Smooth muscle cell (in vitro differentiated cells): ENCODE measurements around the gene ABR. TPM values are rescaled to one million over a fixed set of nuclear protein-coding genes. Genes with fewer than 3 reads are reported as not detected.

Source experiments
- DNase-seq: peaks from one replicate; lab custom pipeline; 2025; ENCODE audit not compliant: unreplicated experiment; lab: John Stamatoyannopoulos, UW
- H2AFZ ChIP-seq: fragments of 200-600 bp; sonication (generic); 2 replicates; pipeline ENCODE4 v1.6.0; 2016; ENCODE audit warnings: antibody characterized with exemption, low read depth, mild to moderate bottlenecking
- H3F3A ChIP-seq: fragments of 200-600 bp; sonication (generic); 2 replicates; pipeline ENCODE4 v1.6.0; 2017; ENCODE audit warnings: antibody characterized with exemption, low read depth
- H3K27ac ChIP-seq: fragments of 200-600 bp; sonication (generic); 2 replicates; pipeline ENCODE4 v1.5.1; 2016; ENCODE audit warnings: low read depth, mild to moderate bottlenecking
- H3K27me3 ChIP-seq: fragments of 200-600 bp; sonication (generic); 2 replicates; pipeline ENCODE4 v1.6.1; 2016; ENCODE audit warnings: low read depth, mild to moderate bottlenecking
- H3K36me3 ChIP-seq: fragments of 200-600 bp; sonication (generic); 2 replicates; pipeline ENCODE4 v1.5.1; 2016; ENCODE audit warnings: low read depth
- H3K4me1 ChIP-seq: fragments of 200-600 bp; sonication (generic); 2 replicates; pipeline ENCODE4 v1.5.1; 2016; ENCODE audit warnings: low read depth
- H3K4me2 ChIP-seq: fragments of 200-600 bp; sonication (generic); 2 replicates; pipeline ENCODE4 v1.6.0; 2016; ENCODE audit warnings: mild to moderate bottlenecking
- H3K4me3 ChIP-seq: fragments of 200-600 bp; sonication (generic); 2 replicates; pipeline ENCODE4 v1.5.1; 2016; ENCODE audit warnings: mild to moderate bottlenecking
- H3K79me2 ChIP-seq: fragments of 200-600 bp; sonication (generic); 2 replicates; pipeline ENCODE4 v1.6.0; 2016; ENCODE audit warnings: low read depth, mild to moderate bottlenecking
- H3K9ac ChIP-seq: fragments of 200-600 bp; sonication (generic); 2 replicates; pipeline ENCODE4 v1.6.0; 2016; ENCODE audit warnings: low read depth
- H3K9me3 ChIP-seq: fragments of 200-600 bp; sonication (generic); replicated peaks from 2 replicates; pipeline ENCODE4 v1.5.1; 2016; ENCODE audit warnings: low read depth
- H4K20me1 ChIP-seq: fragments of 200-600 bp; sonication (generic); 2 replicates; pipeline ENCODE4 v1.6.0; 2016; ENCODE audit warnings: low read depth
- CTCF ChIP-seq: fragments of 200-600 bp; sonication (generic); IDR thresholded peaks from 2 replicates; pipeline ENCODE4 v1.5.1; 2017; ENCODE audit warnings: borderline replicate concordance, mild to moderate bottlenecking, antibody characterized with exemption; ENCODE audit not compliant: insufficient read depth, poor library complexity, severe bottlenecking
- WGBS: methylation state at CpG from one replicate; pipeline ENCODE4 v1.1.7; 2016; ENCODE audit warnings: low lambda C conversion rate; 5-methylcytosine and 5-hydroxymethylcytosine counted together
- polyA plus RNA-seq: library from polyadenylated mRNA; unstranded; fragments of >200 nt; fragmentation: Nextera tagmentation; extraction: Ambion mirVana; gene quantifications from 2 replicates; pipeline ENCODE4 v1.2.1, GENCODE V29; 2016
- total RNA-seq: library from RNA; depleted of rRNA; stranded (reverse); fragments of >200 nt; gene quantifications from 2 replicates; pipeline ENCODE4 v1.2.3, GENCODE V29; 2014

Gene ABR
- total and polyA plus RNA-seq, 2 experiments from 2014 or later: 16.1 to 29.1 TPM

- no peak overlapping the region for H3K27ac ChIP-seq
- H3K4me2 ChIP-seq: no peak overlapping the region
- 92% methylated on average over 12 of the region's 12 CpGs for WGBS
- no peaks in the 10 kb centered on the region for H4K20me1 ChIP-seq
- H3K27me3 ChIP-seq: peaks cover 15% of the 10 kb centered on the region
- no peak overlapping the region for H3K4me3 ChIP-seq
- no peaks in the 10 kb centered on the region for H3K36me3 ChIP-seq
- H2AFZ ChIP-seq: no peak overlapping the region
- no peak for TF ChIP-seq CTCF
- peaks cover 12% of the 10 kb centered on the region for H3K4me1 ChIP-seq
- H3K9me3 ChIP-seq: no peaks in the 10 kb centered on the region
- H3K79me2 ChIP-seq: no peaks in the 10 kb centered on the region
- DNase-seq: no peak
- no peaks in the 10 kb centered on the region for H3F3A ChIP-seq
- H3K9ac ChIP-seq: no peak overlapping the region
Measured at GRCh38 chr17:1217089-1217385, 37.3 kb upstream of the ABR start.

GRCh38 chr17:1216217-1217088 lies 36.7 kb upstream of the ABR start:
- Histone ChIP-seq H3K9ac (no peak overlapping the region), H2AFZ (no peak overlapping the region), H3K36me3 (no peaks in the 10 kb centered on the region), H3K4me3 (no peak overlapping the region), H4K20me1 (no peaks in the 10 kb centered on the region), H3K27me3 (peaks cover 19% of the 10 kb centered on the region), H3K9me3 (no peaks in the 10 kb centered on the region), H3K79me2 (no peaks in the 10 kb centered on the region), H3K27ac (no peak overlapping the region), H3K4me1 (peaks cover 12% of the 10 kb centered on the region), H3F3A (no peaks in the 10 kb centered on the region), H3K4me2 (no peak overlapping the region)
- no peak for TF ChIP-seq CTCF
- DNase-seq: no peak
- WGBS: 85% methylated on average over 19 of the region's 19 CpGs

GRCh38 chr17:1212946-1213345 lies 33.2 kb upstream of the ABR start:
- no peak overlapping the region for H3K9ac ChIP-seq
- H3K79me2 ChIP-seq: no peaks in the 10 kb centered on the region
- no peak overlapping the region for H2AFZ ChIP-seq
- no peak overlapping the region for H3K4me2 ChIP-seq
- no peaks in the 10 kb centered on the region for H3K36me3 ChIP-seq
- peaks cover 12% of the 10 kb centered on the region for H3K4me1 ChIP-seq
- H3K27me3 ChIP-seq: peaks cover 35% of the 10 kb centered on the region
- no peak overlapping the region for H3K27ac ChIP-seq
- H4K20me1 ChIP-seq: no peaks in the 10 kb centered on the region
- 67% methylated on average over 4 of the region's 4 CpGs for WGBS
- H3K9me3 ChIP-seq: no peaks in the 10 kb centered on the region
- H3K4me3 ChIP-seq: no peak overlapping the region
- no peak for TF ChIP-seq CTCF
- no peak for DNase-seq
- no peaks in the 10 kb centered on the region for H3F3A ChIP-seq

- no peaks in the 10 kb centered on the region for H3F3A ChIP-seq
- no peak for TF ChIP-seq CTCF
- H3K36me3 ChIP-seq: no peaks in the 10 kb centered on the region
- H3K9ac ChIP-seq: no peak overlapping the region
- H3K79me2 ChIP-seq: no peaks in the 10 kb centered on the region
- H3K9me3 ChIP-seq: no peaks in the 10 kb centered on the region
- H3K4me1 ChIP-seq: peaks cover 2% of the 10 kb centered on the region
- H4K20me1 ChIP-seq: no peaks in the 10 kb centered on the region
- no peak overlapping the region for H2AFZ ChIP-seq
- DNase-seq: no peak
- H3K27ac ChIP-seq: no peak overlapping the region
- no peak overlapping the region for H3K4me2 ChIP-seq
- WGBS: 74% methylated on average over 5 of the region's 5 CpGs
- no peak overlapping the region for H3K4me3 ChIP-seq
- H3K27me3 ChIP-seq: peaks cover 31% of the 10 kb centered on the region
Measured at GRCh38 chr17:1211287-1211686, 31.5 kb upstream of the ABR start.
